K562 (cell line): ENCODE results near the gene RPLP2. TPM values are rescaled to one million over a fixed set of nuclear protein-coding genes. Genes with fewer than 3 reads are reported as not detected.

Experiments
- CBFA2T3 ChIP-seq: fragments of 450-650 bp; IDR thresholded peaks from 2 replicates; pipeline ENCODE4 v1.6.1; 2017
- HLTF ChIP-seq: fragments of 450-650 bp; IDR thresholded peaks from 2 replicates; pipeline ENCODE4 v1.6.1; 2016
- HNRNPK ChIP-seq: fragments of 200-400 bp; formaldehyde crosslinking; IDR thresholded peaks from one replicate; pipeline ENCODE4 v1.6.1; 2018; ENCODE audit warnings: mild to moderate bottlenecking, low read depth, low read length; ENCODE audit not compliant: poor library complexity, severe bottlenecking
- HNRNPL ChIP-seq: fragments of 200-400 bp; formaldehyde crosslinking; IDR thresholded peaks from 2 replicates; pipeline ENCODE4 v1.6.1; 2017; ENCODE audit warnings: low read depth, mild to moderate bottlenecking, low read length
- HSF4 ChIP-seq: fragments of 250-450 bp; sonication (Bioruptor Pico); IDR thresholded peaks from 2 replicates; pipeline ENCODE4 v2.1.2; 2022; ENCODE audit warnings: mild to moderate bottlenecking, moderate library complexity, borderline replicate concordance
- PCBP1 ChIP-seq: fragments of 200-400 bp; formaldehyde crosslinking; IDR thresholded peaks from 2 replicates; pipeline ENCODE4 v1.6.1; 2018; ENCODE audit warnings: mild to moderate bottlenecking, low read depth, low read length; ENCODE audit not compliant: poor library complexity, severe bottlenecking
- POLR2A ChIP-seq: fragments of 450-650 bp; conservative IDR thresholded peaks from 2 replicates; pipeline ENCODE4 v1.6.1; 2016
- POLR2AphosphoS5 ChIP-seq: IDR thresholded peaks from 2 replicates; pipeline ENCODE4 v1.6.1; 2011; ENCODE audit warnings: mild to moderate bottlenecking, low read depth, low read length, moderate library complexity; ENCODE audit not compliant: control insufficient read depth, insufficient read depth
- SRSF7 ChIP-seq: fragments of 200-400 bp; formaldehyde crosslinking; optimal IDR thresholded peaks from 2 replicates; pipeline ENCODE3; 2017; ENCODE audit warnings: mild to moderate bottlenecking, low read depth, low read length
- TEAD4 ChIP-seq, 2 experiments: sonication (generic) in 1 of 2; formaldehyde crosslinking in 1 of 2; IDR thresholded peaks; 2 replicates each; pipeline versions ENCODE4 v1.6.1 to v1.8.0; 2012 to 2022; ENCODE audit warnings: borderline replicate concordance in 1 of 2, inconsistent platforms in 1 of 2, low read length in 1 of 2, mild to moderate bottlenecking in 1 of 2, missing genetic modification reagents in 1 of 2
- TFAM ChIP-seq: fragments of 250-450 bp; sonication (Bioruptor Pico); conservative IDR thresholded peaks from 2 replicates; pipeline ENCODE4 v1.5.0; 2021; ENCODE audit warnings: mild to moderate bottlenecking, moderate library complexity
- ZFP36 ChIP-seq: fragments of 150-350 bp; IDR thresholded peaks from 2 replicates; pipeline ENCODE4 v1.6.1; 2018; ENCODE audit warnings: low read length, low read depth; ENCODE audit not compliant: partially characterized antibody
- ZNF197 ChIP-seq: fragments of 200-800 bp; sonication (Bioruptor generic); IDR thresholded peaks from 2 replicates; pipeline ENCODE4 v1.6.1; 2016; ENCODE audit warnings: low read depth, missing genetic modification characterization, missing compliant biosample characterization
- ZNF217 ChIP-seq: sonication (generic); formaldehyde crosslinking; IDR thresholded peaks from 2 replicates; pipeline ENCODE4 v1.8.0; 2022; ENCODE audit warnings: mild to moderate bottlenecking, missing genetic modification reagents
- polyA plus RNA-seq, 8 experiments: library from polyadenylated mRNA; depleted of rRNA in 4 of 8; stranded (reverse) in 5 of 8; unstranded in 3 of 8; fragments of >200 nt; fragmentation: Nextera tagmentation in 2 of 8; fragmentation: Illumina TruSeq in 1 of 8; extraction: Ambion mirVana in 2 of 8; extraction: Trizol in 1 of 8; gene quantifications; 2 replicates each; pipeline versions ENCODE4 v1.2.1 to v1.2.3, GENCODE V29; 2011 to 2014; ENCODE audit warnings: inconsistent platforms in 1 of 8, missing spikeins in 1 of 8
- total RNA-seq, 7 experiments: library from RNA; depleted of rRNA in 6 of 7; stranded (reverse); fragments of >200 nt in 6 of 7; fragmentation: Illumina TruSeq in 2 of 7; extraction: Trizol in 2 of 7; gene quantifications; 2 replicates each; pipeline versions ENCODE4 v1.2.1 to v1.2.3, GENCODE V29; 2011 to 2021; ENCODE audit warnings: low replicate concordance in 1 of 7
- TF ChIP-seq, protein P1 (sequence below): fragments of 150-350 bp; conservative IDR thresholded peaks from 2 replicates; pipeline ENCODE4 v1.6.1; 2014; ENCODE audit warnings: low read length
- TF ChIP-seq, protein P2 (sequence below): fragments of 250-450 bp; sonication (Bioruptor Pico); IDR thresholded peaks from 2 replicates; pipeline ENCODE4 v1.4.0; 2020; ENCODE audit warnings: borderline replicate concordance
- TF ChIP-seq, protein P3 (sequence below): fragments of 450-650 bp; formaldehyde crosslinking; IDR thresholded peaks from 2 replicates; pipeline ENCODE4 v1.4.0; 2020; ENCODE audit warnings: mild to moderate bottlenecking, moderate library complexity
- TF ChIP-seq, protein P4 (sequence below): fragments of 450-650 bp; formaldehyde crosslinking; IDR thresholded peaks from 2 replicates; pipeline ENCODE4 v1.4.0; 2022; ENCODE audit warnings: missing genetic modification characterization
- TF ChIP-seq, protein P5 (sequence below): IDR thresholded peaks from 2 replicates; pipeline ENCODE4 v1.6.1; 2011; ENCODE audit not compliant: insufficient read length; ENCODE audit errors: extremely low read depth

RPLP2 gene
- total and polyA plus RNA-seq, 9 of the 15 experiments (the other 6 are each of a cell fraction or from before 2014, with no cell fraction given), result 528 to 3,807 (median 1,633) TPM

DNA sequence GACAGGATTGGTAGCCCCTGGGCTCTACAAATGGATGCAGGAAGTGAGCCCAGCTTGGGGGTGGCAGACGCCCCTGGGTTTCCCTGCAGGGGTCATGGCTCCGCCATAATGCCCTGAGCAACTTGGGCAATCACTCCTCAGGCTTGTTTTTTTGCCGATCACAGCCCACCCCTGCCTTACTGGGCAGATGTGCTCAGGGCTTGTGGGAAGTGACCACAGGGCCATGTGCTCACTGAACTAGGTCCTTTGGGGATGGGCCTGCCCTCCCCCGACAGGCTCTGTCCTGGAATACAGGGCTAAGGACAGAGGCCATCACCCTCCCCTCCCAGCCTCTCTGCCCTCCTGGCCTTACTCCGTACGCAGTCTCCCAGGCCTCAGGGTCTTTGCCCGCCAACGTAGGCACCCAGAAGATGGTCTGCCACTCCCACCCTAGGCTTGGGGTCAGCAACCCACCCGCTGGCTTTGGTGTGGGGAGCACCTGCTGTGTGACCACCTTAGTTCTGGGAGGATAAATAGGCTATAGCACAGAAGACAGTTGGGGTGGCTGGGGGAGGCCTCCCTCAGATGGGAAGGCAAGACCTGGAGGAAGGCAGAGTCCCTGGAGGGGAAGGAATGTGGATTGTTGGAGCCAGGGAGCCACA lies 3.8 kb downstream of the RPLP2 start (continued):
- TF ChIP-seq ZFP36 (no peak), SRSF7 (no peak), TEAD4 (IDR thresholded peaks at IDR 0.05; ENCODE audit: low read length) (no peak), TEAD4 (CRISPR knock-in tag; IDR thresholded peaks at IDR 0.05; ENCODE audit: borderline replicate concordance) (no peak), POLR2A (peak; percentile 85), HSF4 (CRISPR knock-in tag) (no peak), ZNF197 (CRISPR knock-in tag) (no peak), PCBP1 (no peak), HNRNPL (no peak), HNRNPK (no peak), ZNF217 (CRISPR knock-in tag) (no peak), POLR2AphosphoS5 (peak; percentile 70), TFAM (CRISPR knock-in tag) (no peak), HLTF (no peak), CBFA2T3 (no peak)
- TF ChIP-seq, protein P1, sequence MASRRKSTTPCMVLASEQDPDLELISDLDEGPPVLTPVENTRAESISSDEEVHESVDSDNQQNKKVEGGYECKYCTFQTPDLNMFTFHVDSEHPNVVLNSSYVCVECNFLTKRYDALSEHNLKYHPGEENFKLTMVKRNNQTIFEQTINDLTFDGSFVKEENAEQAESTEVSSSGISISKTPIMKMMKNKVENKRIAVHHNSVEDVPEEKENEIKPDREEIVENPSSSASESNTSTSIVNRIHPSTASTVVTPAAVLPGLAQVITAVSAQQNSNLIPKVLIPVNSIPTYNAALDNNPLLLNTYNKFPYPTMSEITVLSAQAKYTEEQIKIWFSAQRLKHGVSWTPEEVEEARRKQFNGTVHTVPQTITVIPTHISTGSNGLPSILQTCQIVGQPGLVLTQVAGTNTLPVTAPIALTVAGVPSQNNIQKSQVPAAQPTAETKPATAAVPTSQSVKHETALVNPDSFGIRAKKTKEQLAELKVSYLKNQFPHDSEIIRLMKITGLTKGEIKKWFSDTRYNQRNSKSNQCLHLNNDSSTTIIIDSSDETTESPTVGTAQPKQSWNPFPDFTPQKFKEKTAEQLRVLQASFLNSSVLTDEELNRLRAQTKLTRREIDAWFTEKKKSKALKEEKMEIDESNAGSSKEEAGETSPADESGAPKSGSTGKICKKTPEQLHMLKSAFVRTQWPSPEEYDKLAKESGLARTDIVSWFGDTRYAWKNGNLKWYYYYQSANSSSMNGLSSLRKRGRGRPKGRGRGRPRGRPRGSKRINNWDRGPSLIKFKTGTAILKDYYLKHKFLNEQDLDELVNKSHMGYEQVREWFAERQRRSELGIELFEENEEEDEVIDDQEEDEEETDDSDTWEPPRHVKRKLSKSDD, result no peak
- TF ChIP-seq, protein P2, sequence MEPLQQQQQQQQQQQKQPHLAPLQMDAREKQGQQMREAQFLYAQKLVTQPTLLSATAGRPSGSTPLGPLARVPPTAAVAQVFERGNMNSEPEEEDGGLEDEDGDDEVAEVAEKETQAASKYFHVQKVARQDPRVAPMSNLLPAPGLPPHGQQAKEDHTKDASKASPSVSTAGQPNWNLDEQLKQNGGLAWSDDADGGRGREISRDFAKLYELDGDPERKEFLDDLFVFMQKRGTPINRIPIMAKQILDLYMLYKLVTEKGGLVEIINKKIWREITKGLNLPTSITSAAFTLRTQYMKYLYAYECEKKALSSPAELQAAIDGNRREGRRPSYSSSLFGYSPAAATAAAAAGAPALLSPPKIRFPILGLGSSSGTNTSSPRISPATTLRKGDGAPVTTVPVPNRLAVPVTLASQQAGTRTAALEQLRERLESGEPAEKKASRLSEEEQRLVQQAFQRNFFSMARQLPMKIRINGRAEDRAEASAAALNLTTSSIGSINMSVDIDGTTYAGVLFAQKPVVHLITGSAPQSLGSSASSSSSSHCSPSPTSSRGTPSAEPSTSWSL, result no peak
- TF ChIP-seq, protein P3, sequence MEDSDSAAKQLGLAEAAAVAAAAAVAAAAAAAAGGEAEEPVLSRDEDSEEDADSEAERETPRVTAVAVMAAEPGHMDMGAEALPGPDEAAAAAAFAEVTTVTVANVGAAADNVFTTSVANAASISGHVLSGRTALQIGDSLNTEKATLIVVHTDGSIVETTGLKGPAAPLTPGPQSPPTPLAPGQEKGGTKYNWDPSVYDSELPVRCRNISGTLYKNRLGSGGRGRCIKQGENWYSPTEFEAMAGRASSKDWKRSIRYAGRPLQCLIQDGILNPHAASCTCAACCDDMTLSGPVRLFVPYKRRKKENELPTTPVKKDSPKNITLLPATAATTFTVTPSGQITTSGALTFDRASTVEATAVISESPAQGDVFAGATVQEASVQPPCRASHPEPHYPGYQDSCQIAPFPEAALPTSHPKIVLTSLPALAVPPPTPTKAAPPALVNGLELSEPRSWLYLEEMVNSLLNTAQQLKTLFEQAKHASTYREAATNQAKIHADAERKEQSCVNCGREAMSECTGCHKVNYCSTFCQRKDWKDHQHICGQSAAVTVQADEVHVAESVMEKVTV (CRISPR knock-in tag), result no peak
- TF ChIP-seq, protein P4, sequence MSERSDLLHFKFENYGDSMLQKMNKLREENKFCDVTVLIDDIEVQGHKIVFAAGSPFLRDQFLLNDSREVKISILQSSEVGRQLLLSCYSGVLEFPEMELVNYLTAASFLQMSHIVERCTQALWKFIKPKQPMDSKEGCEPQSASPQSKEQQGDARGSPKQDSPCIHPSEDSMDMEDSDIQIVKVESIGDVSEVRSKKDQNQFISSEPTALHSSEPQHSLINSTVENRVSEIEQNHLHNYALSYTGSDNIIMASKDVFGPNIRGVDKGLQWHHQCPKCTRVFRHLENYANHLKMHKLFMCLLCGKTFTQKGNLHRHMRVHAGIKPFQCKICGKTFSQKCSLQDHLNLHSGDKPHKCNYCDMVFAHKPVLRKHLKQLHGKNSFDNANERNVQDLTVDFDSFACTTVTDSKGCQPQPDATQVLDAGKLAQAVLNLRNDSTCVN (CRISPR knock-in tag), result no peak
- TF ChIP-seq, protein P5, sequence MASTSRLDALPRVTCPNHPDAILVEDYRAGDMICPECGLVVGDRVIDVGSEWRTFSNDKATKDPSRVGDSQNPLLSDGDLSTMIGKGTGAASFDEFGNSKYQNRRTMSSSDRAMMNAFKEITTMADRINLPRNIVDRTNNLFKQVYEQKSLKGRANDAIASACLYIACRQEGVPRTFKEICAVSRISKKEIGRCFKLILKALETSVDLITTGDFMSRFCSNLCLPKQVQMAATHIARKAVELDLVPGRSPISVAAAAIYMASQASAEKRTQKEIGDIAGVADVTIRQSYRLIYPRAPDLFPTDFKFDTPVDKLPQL, result no peak
